ENCODE data around the gene HMGN3. TPM values are rescaled to one million over a fixed set of nuclear protein-coding genes. Genes with fewer than 3 reads are reported as not detected.

HMGN3 gene
- total RNA-seq, 4 donors from 2014 or later, result 70.2 to 101 (median 87.7) TPM

DNA sequence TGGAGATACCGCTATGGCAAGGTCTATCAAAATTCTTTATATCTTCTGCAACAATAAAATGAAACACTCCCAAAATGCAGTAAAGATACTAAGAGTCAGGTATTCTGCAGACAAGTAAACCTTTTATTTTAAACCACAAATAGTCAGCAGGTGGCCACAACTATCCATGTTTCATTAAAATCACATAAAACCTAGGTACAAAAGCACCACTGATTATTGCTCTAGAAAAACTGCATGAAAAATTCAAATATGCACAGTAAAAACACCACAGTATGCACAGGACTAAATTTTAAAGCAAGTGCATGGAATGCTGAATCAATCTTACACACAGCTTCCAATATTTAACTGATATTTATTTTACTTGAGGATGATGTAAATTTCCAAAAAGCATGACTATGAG lies 33.3 kb downstream of the HMGN3 start:
- TF ChIP-seq, protein P1, sequence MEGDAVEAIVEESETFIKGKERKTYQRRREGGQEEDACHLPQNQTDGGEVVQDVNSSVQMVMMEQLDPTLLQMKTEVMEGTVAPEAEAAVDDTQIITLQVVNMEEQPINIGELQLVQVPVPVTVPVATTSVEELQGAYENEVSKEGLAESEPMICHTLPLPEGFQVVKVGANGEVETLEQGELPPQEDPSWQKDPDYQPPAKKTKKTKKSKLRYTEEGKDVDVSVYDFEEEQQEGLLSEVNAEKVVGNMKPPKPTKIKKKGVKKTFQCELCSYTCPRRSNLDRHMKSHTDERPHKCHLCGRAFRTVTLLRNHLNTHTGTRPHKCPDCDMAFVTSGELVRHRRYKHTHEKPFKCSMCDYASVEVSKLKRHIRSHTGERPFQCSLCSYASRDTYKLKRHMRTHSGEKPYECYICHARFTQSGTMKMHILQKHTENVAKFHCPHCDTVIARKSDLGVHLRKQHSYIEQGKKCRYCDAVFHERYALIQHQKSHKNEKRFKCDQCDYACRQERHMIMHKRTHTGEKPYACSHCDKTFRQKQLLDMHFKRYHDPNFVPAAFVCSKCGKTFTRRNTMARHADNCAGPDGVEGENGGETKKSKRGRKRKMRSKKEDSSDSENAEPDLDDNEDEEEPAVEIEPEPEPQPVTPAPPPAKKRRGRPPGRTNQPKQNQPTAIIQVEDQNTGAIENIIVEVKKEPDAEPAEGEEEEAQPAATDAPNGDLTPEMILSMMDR (IDR thresholded peaks at IDR 0.05), result no peak
- no peak for TF ChIP-seq POLR2A (IDR thresholded peaks at IDR 0.05)
- no peaks in the 10 kb centered on the region for H3K9me3 ChIP-seq
- 98 to 100% methylated on average over 1 of the region's 1 CpG for WGBS, 2 donors
- no peak overlapping the region for H3K4me3 ChIP-seq (replicated peaks in 1 of 3)
- peaks cover 0 to 7% of the 10 kb centered on the region in 2 donors for H3K36me3 ChIP-seq
- intact Hi-C loops (cut with DNase I), result no loop called here
- no peak overlapping the region for H3K27ac ChIP-seq
- H3K4me1 ChIP-seq, result no peaks in the 10 kb centered on the region
- DNase-seq, result no peak
- no peaks in the 10 kb centered on the region for H3K27me3 ChIP-seq

DNA sequence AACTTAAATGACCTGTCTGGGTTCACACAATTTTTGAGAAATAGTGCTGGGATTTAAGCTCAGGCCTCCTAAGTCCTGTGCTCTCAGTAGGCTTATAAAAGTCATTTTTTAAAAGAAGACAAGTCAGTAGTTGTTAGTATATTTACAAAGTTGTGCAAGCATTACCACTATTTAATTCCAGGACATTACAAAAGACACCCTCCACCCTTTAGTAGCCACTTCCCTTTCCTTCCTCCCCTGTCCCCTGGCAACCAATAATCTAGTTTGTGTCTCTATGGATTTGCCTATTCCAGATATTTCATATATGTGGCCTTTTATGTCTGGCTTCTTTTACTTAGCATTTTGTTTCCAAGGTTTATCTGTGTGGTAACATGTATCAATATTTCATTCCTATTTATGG lies 37.6 kb downstream of the HMGN3 start:
- Histone ChIP-seq H3K27me3 (no peaks in the 10 kb centered on the region), H3K4me1 (no peaks in the 10 kb centered on the region), H3K27ac (no peak overlapping the region), H3K9me3 (no peaks in the 10 kb centered on the region), H3K4me3 (replicated peaks in 1 of 3) (no peak overlapping the region), H3K36me3 (peaks cover 0 to under 1% of the 10 kb centered on the region in 2 donors)
- TF ChIP-seq POLR2A (IDR thresholded peaks at IDR 0.05), result no peak
- TF ChIP-seq, protein P1 (IDR thresholded peaks at IDR 0.05), result no peak
- intact Hi-C loops (cut with DNase I), result no loop called here
- DNase-seq, result no peak

DNA sequence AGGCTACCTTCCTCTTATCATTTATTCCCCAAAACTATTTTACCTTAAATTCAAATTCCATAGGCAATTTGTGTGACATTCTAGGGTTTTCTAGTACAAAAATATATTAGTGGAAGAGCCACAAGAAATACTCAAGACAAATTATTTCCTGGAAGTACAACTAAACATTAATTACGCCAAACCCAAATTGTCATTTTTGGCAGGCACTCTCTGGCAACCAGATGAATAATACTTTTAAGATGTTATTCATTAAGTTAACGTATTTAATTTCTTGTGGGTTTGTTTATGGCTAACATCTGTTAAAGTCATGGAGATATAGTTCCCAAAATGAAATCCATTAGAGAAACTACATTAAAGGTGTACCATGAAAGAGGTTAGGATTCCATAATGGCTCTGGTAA lies 40.5 kb downstream of the HMGN3 start:
- no peaks in the 10 kb centered on the region for H3K36me3 ChIP-seq
- no peak for DNase-seq
- H3K4me3 ChIP-seq (replicated peaks in 1 of 3), result no peak overlapping the region
- no peaks in the 10 kb centered on the region for H3K9me3 ChIP-seq
- H3K27ac ChIP-seq, result no peak overlapping the region
- intact Hi-C loops (cut with DNase I), result no loop called here
- H3K27me3 ChIP-seq, result no peaks in the 10 kb centered on the region
- WGBS, 2 donors, result 79 to 85% methylated on average over 2 of the region's 2 CpGs
- peaks cover 5 to 6% of the 10 kb centered on the region in 2 donors for H3K4me1 ChIP-seq
- no peak for TF ChIP-seq POLR2A (IDR thresholded peaks at IDR 0.05)
- TF ChIP-seq, protein P1 (IDR thresholded peaks at IDR 0.05), result no peak

DNA sequence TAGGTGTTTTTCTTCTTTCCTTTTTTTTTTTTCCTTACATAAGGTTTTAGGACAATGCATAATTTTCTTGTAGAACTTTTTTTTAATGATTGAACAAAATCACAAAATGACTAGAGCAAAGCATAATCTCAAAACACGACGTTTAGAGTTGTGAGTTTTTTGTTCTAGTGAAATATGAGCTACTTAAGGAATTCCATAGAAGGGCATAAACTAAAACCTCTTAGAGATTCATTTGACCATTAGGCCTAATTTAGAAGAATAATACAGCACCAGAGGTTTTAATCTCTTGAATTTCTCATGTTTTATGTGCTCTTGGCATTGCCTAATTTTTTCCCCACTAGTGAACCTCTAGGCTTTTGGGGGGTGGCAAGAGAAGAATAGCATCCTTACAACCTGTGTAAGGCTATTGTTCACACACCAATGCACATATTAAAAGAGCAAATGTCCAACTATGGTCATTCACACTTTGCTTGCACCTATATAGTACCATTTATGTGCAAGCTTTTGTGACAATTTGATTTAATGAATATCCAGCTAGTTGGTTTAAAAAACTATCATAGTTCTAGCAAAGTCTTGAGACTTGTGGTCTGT lies 44.6 kb downstream of the HMGN3 start:
- Histone ChIP-seq H3K27ac (no peak overlapping the region), H3K4me1 (peaks cover 6 to 7% of the 10 kb centered on the region in 2 donors), H3K36me3 (no peaks in the 10 kb centered on the region), H3K4me3 (replicated peaks in 1 of 3) (no peak overlapping the region), H3K9me3 (no peaks in the 10 kb centered on the region), H3K27me3 (no peaks in the 10 kb centered on the region)
- 34 to 43% methylated on average over 2 of the region's 2 CpGs for WGBS, 2 donors
- TF ChIP-seq POLR2A (IDR thresholded peaks at IDR 0.05), result no peak
- TF ChIP-seq, protein P1 (IDR thresholded peaks at IDR 0.05), result no peak
- intact Hi-C loops (cut with DNase I), result no loop called here
- no peak for DNase-seq

DNA sequence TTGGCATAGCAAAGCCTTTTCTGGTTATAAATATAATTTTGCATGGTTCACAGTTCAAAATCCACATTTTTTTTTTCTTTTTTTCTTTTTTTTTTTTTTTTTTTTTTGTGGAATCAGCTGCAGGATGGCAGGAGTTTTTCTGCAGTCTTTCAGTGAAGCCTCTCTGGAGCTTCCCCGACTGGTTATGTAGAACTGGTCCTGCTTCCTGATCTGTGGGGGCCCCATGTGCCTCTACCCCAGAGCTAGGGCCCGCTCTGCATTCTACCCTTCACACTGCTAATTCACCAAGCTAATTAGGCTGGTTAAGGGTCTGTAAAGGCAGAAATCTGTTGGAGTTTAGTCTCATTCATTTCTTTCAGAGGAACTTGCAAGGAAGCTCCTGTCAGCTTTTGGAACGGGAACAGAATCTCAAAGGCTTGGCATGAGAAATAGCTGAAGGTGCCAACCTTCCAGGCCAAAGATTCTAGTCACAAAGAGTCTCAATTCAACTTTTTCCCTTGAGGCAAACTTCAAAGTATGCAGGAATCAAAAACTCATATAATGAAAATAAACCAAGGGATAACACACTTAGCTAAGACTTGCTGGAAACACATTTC lies 45.5 kb downstream of the HMGN3 start:
- H3K27me3 ChIP-seq, result no peaks in the 10 kb centered on the region
- intact Hi-C loops (cut with DNase I), result no loop called here
- no peak overlapping the region for H3K27ac ChIP-seq
- no peaks in the 10 kb centered on the region for H3K9me3 ChIP-seq
- TF ChIP-seq, protein P1 (IDR thresholded peaks at IDR 0.05), result no peak
- no peak for TF ChIP-seq POLR2A (IDR thresholded peaks at IDR 0.05)
- WGBS, 2 donors, result 40 to 46% methylated on average over 3 of the region's 3 CpGs
- no peaks in the 10 kb centered on the region for H3K36me3 ChIP-seq
- peak; percentile 16 to 32 for DNase-seq
- H3K4me1 ChIP-seq, result peaks cover 6 to 7% of the 10 kb centered on the region in 2 donors
- no peak overlapping the region for H3K4me3 ChIP-seq (replicated peaks in 1 of 3)

All from thyroid gland (tissue), 4 donors.